ENCODE results near the gene TDP1. TPM values are rescaled to one million over a fixed set of nuclear protein-coding genes. Genes with fewer than 3 reads are reported as not detected.

The TDP1 gene
- total and polyA plus RNA-seq, 12 donors, result 2.3 to 24.8 (median 9.6) TPM

GRCh38 chr14:90061685-90062126 is 106.0 kb downstream of the TDP1 start, which contains the start of gene KCNK13:
KCNK13 (plus strand) TSS chr14:90061994; CDS start chr14:90062206, 212 bp downstream.
- DNase-seq, result peak in 2 of 7 donors; percentile 21 to 24
- no peaks in the 10 kb centered on the region for H3K9me3 ChIP-seq (replicated peaks in 1 of 3)
- H3K27ac ChIP-seq, result no peak within 1 kb of the TSS
- TF ChIP-seq POLR2A (IDR thresholded peaks at IDR 0.05), result no peak
- no peak for TF ChIP-seq CTCF (IDR thresholded peaks at IDR 0.05)
- peaks cover 29% of the 10 kb centered on the region for H3K27me3 ChIP-seq
- peaks cover 15 to 22% of the 10 kb centered on the region in 2 donors for H3K4me1 ChIP-seq (replicated peaks in 1 of 2)
- intact Hi-C loops (cut with DNase I), result no loop called here
- WGBS, 4 donors, result 0 to 1% (median 0%) methylated on average over 21 to 51 of the region's 52 CpGs; no CpG with 5 or more reads in 1 of the 4 donors
- no peaks in the 10 kb centered on the region for H3K36me3 ChIP-seq (replicated peaks in 1 of 2)
- peak within 1 kb of the TSS in 2 of 4 donors; percentile 29 to 42 for H3K4me3 ChIP-seq

- H3K4me1 ChIP-seq (replicated peaks in 1 of 2), result peaks cover 15 to 22% of the 10 kb centered on the region in 2 donors
- peak in 1 of 7 donors; percentile 15 for DNase-seq
- WGBS, 4 donors, result 3 to 14% (median 4%) methylated on average over 3 to 63 of the region's 63 CpGs
- intact Hi-C loops (cut with DNase I), result no loop called here
- H3K36me3 ChIP-seq (replicated peaks in 1 of 2), result no peaks in the 10 kb centered on the region
- TF ChIP-seq POLR2A (IDR thresholded peaks at IDR 0.05) (no peak), CTCF (IDR thresholded peaks at IDR 0.05) (no peak)
- no peak overlapping the region for H3K27ac ChIP-seq
- no peaks in the 10 kb centered on the region for H3K9me3 ChIP-seq (replicated peaks in 1 of 3)
- peaks cover 23% of the 10 kb centered on the region for H3K27me3 ChIP-seq
- H3K4me3 ChIP-seq, result peak overlapping the region in 2 of 4 donors; percentile 28 to 42
These were observed 106.5 kb downstream of the TDP1 start for GRCh38 chr14:90062127-90062794.

DNA sequence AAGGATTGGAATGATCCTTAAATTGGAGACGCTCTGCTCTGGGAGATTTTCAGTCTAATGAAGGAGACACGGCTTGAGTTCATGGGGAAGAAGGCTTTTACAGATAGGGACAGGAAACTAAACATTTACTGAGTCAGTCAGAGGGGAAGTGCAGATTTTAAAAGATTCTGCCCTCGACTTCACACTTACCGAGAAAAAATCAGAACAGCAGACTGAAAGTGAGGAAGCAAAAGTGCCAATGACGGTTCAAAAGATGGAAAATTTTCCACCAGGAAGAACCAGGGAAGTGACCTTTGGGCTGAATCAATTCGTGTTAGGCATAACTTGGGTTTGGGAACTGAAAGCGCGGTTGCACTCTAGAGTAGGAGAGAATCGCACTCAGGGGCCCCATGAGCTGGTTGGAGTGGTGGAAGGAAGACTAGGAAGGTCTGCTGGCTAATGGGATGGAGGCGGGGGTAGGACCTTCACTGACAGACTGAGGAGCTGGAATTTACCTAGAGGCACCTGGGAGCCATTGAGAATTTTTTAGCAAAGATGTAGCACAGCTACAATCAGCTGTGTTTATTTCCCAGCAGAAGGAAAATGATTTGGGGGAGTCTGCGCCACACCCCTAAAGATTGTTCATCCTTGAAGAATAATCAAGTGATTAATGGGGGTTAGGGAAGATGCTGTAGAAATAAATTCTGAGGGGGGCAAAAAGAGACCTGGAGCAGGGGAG is 107.3 kb downstream of the TDP1 start:
- TF ChIP-seq CTCF (IDR thresholded peaks at IDR 0.05), result no peak
- TF ChIP-seq POLR2A (IDR thresholded peaks at IDR 0.05), result no peak
- peak overlapping the region in 1 of 4 donors; percentile 42 for H3K4me3 ChIP-seq
- intact Hi-C loops (cut with DNase I), result no loop called here

GRCh38 chr14:90072350-90072749 is 116.6 kb downstream of the TDP1 start:
- H3K27me3 ChIP-seq, result no peaks in the 10 kb centered on the region
- no peaks in the 10 kb centered on the region for H3K9me3 ChIP-seq (replicated peaks in 1 of 3)
- no peak overlapping the region for H3K4me3 ChIP-seq
- no peaks in the 10 kb centered on the region for H3K4me1 ChIP-seq (replicated peaks in 1 of 2)
- no peak for DNase-seq
- intact Hi-C loops (cut with DNase I), result no loop called here
- TF ChIP-seq CTCF (IDR thresholded peaks at IDR 0.05), result no peak
- TF ChIP-seq POLR2A (IDR thresholded peaks at IDR 0.05), result no peak
- WGBS, 4 donors, result 80 to 87% (median 82%) methylated on average over 6 of the region's 6 CpGs
- no peaks in the 10 kb centered on the region for H3K36me3 ChIP-seq (replicated peaks in 1 of 2)
- no peak overlapping the region for H3K27ac ChIP-seq

More for the DNA sequence above, 107.3 kb downstream of the TDP1 start:
- peaks cover 22% of the 10 kb centered on the region for H3K27me3 ChIP-seq
- 49 to 54% (median 51%) methylated on average over 11 of the region's 11 CpGs for WGBS, 4 donors
- no peaks in the 10 kb centered on the region for H3K36me3 ChIP-seq (replicated peaks in 1 of 2)
- no peak overlapping the region for H3K27ac ChIP-seq
- no peak for DNase-seq
- no peaks in the 10 kb centered on the region for H3K9me3 ChIP-seq (replicated peaks in 1 of 3)
- peaks cover 15 to 22% of the 10 kb centered on the region in 2 donors for H3K4me1 ChIP-seq (replicated peaks in 1 of 2)
